ENCODE data around the gene DNAI1. TPM values are rescaled to one million over a fixed set of nuclear protein-coding genes. Genes with fewer than 3 reads are reported as not detected.
A peak's percentile ranks its signal among the peaks of the same experiment; 100 is the strongest.

DNAI1 gene
- polyA plus RNA-seq, 1 of the 3 experiments (the other 2 are of a cell fraction), result 0.46 TPM

DNA sequence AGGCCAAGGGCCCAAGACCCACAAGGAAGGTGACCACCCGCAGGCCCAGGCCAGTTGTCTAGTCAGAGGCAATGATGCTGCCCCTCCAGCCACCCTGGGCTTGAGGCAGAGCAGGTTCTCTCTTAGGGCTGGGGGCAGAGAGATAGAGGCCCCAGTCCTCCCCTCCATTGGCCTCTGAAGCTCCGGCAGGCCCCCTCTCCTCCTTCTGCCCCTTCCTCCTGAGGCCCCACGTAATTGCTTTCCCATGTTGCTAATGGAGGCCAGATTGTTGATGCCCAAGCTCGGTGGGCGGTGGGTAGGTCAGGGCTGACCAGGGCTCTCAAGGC, 90.8 kb downstream of the DNAI1 start:
- Histone ChIP-seq H3K9ac (no peak overlapping the region), H3K27ac (ENCODE audit: low read depth in 2 of 2, low read length in 1 of 2) (peak overlapping the region in 1 of 2 experiments; percentile 45; a peak in 1 of 4 replicates), H3K4me1 (ENCODE audit: control insufficient read depth in 1 of 2, insufficient read depth in 2 of 2, low read depth in 1 of 2, low read length in 1 of 2) (peaks cover 0 to 56% of the 10 kb centered on the region in 2 experiments; a peak in 1 of 4 replicates), H3K4me3 (ENCODE audit: low read depth in 2 of 2, low read length in 1 of 2) (no peak overlapping the region), H3K9me2 (no peaks in the 10 kb centered on the region), H3K36me3 (replicated peaks in 1 of 2; ENCODE audit: control insufficient read depth in 1 of 2, insufficient read depth in 2 of 2, low read length in 1 of 2) (no peaks in the 10 kb centered on the region), H4K20me1 (ENCODE audit: insufficient read depth) (no peaks in the 10 kb centered on the region), H3K4me2 (no peak overlapping the region), H3F3A (replicated peaks; ENCODE audit: insufficient read depth) (no peaks in the 10 kb centered on the region), H2AFZ (ENCODE audit: low read depth) (no peak overlapping the region), H3K27me3 (ENCODE audit: insufficient read depth) (peaks cover 3% of the 10 kb centered on the region; the same call in 1 of the 2 replicates), H3K79me2 (ENCODE audit: insufficient read depth) (no peaks in the 10 kb centered on the region), H3K9me3 (no peaks in the 10 kb centered on the region)
- ChIA-PET CTCF (interaction anchor here (0.9 to 18.0 kb wide), 8 partner anchors 11 to 145 kb away, joined by 3 to 507 read pairs (median 69); partner anchors contain the start of gene CNTFR), POLR2A (no interaction called here)
- WGBS (ENCODE audit: low lambda C conversion rate), result 60% methylated on average over 1 of the region's 5 CpGs
- peak; percentile 37 for DNase-seq
- TF ChIP-seq SIN3A (IDR thresholded peaks at IDR 0.05; ENCODE audit: borderline replicate concordance, low read depth, low read length), result no peak
- no peak for TF ChIP-seq EP300 (IDR thresholded peaks at IDR 0.05; ENCODE audit: borderline replicate concordance in 1 of 2, low read depth in 1 of 2, low read length in 1 of 2)
- TF ChIP-seq RCOR1 (IDR thresholded peaks at IDR 0.05; ENCODE audit: low read length), result no peak
- no peak for TF ChIP-seq JUND (IDR thresholded peaks at IDR 0.05)
- TF ChIP-seq FOXJ3 (CRISPR knock-in tag; IDR thresholded peaks at IDR 0.05), result no peak
- no peak for TF ChIP-seq YY1 (IDR thresholded peaks at IDR 0.05; ENCODE audit: low read depth)
- TF ChIP-seq NRF1 (IDR thresholded peaks at IDR 0.05; ENCODE audit: low read depth, low read length), result no peak
- no peak for TF ChIP-seq FOXM1 (IDR thresholded peaks at IDR 0.05; ENCODE audit: low read depth)
- TF ChIP-seq, protein P1, sequence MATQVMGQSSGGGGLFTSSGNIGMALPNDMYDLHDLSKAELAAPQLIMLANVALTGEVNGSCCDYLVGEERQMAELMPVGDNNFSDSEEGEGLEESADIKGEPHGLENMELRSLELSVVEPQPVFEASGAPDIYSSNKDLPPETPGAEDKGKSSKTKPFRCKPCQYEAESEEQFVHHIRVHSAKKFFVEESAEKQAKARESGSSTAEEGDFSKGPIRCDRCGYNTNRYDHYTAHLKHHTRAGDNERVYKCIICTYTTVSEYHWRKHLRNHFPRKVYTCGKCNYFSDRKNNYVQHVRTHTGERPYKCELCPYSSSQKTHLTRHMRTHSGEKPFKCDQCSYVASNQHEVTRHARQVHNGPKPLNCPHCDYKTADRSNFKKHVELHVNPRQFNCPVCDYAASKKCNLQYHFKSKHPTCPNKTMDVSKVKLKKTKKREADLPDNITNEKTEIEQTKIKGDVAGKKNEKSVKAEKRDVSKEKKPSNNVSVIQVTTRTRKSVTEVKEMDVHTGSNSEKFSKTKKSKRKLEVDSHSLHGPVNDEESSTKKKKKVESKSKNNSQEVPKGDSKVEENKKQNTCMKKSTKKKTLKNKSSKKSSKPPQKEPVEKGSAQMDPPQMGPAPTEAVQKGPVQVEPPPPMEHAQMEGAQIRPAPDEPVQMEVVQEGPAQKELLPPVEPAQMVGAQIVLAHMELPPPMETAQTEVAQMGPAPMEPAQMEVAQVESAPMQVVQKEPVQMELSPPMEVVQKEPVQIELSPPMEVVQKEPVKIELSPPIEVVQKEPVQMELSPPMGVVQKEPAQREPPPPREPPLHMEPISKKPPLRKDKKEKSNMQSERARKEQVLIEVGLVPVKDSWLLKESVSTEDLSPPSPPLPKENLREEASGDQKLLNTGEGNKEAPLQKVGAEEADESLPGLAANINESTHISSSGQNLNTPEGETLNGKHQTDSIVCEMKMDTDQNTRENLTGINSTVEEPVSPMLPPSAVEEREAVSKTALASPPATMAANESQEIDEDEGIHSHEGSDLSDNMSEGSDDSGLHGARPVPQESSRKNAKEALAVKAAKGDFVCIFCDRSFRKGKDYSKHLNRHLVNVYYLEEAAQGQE (IDR thresholded peaks at IDR 0.05; ENCODE audit: low read depth, low read length), result no peak
- no peak for TF ChIP-seq RAD21 (IDR thresholded peaks at IDR 0.05; ENCODE audit: low read length)
- TF ChIP-seq, protein P2, sequence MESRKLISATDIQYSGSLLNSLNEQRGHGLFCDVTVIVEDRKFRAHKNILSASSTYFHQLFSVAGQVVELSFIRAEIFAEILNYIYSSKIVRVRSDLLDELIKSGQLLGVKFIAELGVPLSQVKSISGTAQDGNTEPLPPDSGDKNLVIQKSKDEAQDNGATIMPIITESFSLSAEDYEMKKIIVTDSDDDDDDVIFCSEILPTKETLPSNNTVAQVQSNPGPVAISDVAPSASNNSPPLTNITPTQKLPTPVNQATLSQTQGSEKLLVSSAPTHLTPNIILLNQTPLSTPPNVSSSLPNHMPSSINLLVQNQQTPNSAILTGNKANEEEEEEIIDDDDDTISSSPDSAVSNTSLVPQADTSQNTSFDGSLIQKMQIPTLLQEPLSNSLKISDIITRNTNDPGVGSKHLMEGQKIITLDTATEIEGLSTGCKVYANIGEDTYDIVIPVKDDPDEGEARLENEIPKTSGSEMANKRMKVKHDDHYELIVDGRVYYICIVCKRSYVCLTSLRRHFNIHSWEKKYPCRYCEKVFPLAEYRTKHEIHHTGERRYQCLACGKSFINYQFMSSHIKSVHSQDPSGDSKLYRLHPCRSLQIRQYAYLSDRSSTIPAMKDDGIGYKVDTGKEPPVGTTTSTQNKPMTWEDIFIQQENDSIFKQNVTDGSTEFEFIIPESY (IDR thresholded peaks at IDR 0.05; ENCODE audit: borderline replicate concordance, low read depth), result no peak
- no peak for TF ChIP-seq TEAD4 (IDR thresholded peaks at IDR 0.05; ENCODE audit: borderline replicate concordance, insufficient read depth)
- no peak for TF ChIP-seq GABPA (IDR thresholded peaks at IDR 0.05; ENCODE audit: low read depth)
- TF ChIP-seq, protein P3, sequence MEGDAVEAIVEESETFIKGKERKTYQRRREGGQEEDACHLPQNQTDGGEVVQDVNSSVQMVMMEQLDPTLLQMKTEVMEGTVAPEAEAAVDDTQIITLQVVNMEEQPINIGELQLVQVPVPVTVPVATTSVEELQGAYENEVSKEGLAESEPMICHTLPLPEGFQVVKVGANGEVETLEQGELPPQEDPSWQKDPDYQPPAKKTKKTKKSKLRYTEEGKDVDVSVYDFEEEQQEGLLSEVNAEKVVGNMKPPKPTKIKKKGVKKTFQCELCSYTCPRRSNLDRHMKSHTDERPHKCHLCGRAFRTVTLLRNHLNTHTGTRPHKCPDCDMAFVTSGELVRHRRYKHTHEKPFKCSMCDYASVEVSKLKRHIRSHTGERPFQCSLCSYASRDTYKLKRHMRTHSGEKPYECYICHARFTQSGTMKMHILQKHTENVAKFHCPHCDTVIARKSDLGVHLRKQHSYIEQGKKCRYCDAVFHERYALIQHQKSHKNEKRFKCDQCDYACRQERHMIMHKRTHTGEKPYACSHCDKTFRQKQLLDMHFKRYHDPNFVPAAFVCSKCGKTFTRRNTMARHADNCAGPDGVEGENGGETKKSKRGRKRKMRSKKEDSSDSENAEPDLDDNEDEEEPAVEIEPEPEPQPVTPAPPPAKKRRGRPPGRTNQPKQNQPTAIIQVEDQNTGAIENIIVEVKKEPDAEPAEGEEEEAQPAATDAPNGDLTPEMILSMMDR (IDR thresholded peaks at IDR 0.05), result no peak
